HG02884 (cell line): ENCODE measurements around the gene NEUROD1.
"Not testable (repeated sequence)": the region's sequence is repeated elsewhere in the genome, so short reads cannot be mapped to it uniquely, and the experiment has no call there.

ENCODE experiments used
- ATAC-seq: cut with Tn5 transposase; IDR thresholded peaks from one replicate; pipeline ENCODE4 v1.9.1; 2021; ENCODE audit warnings: mild to moderate bottlenecking, moderate library complexity; ENCODE audit not compliant: unreplicated experiment

NEUROD1 gene

GRCh38 chr2:181680055-181680936, at the start of gene NEUROD1:
Gene NEUROD1, minus strand, starts transcription at chr2:181680517. Its CDS starts 1,657 bp downstream, at chr2:181678860.
- ATAC-seq = no peak

DNA sequence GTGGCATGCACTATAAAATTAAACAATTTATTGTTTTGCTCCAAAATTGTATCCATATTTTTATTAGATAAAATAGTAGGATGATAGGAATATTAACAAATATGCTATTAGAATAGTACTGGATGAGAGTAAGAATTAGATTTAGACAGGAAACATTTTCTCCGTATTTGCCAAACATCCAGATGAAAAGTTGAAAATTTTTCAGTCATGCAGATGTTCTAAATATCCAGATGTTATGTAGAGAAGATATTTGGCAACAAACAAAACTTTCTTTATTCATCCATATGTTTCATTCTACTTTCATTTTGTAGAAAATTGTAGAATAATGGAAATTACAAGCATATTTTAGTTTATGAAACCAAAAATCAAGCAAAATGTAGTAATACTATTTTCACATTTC, 45.2 kb upstream of the NEUROD1 start:
- ATAC-seq = no peak

DNA sequence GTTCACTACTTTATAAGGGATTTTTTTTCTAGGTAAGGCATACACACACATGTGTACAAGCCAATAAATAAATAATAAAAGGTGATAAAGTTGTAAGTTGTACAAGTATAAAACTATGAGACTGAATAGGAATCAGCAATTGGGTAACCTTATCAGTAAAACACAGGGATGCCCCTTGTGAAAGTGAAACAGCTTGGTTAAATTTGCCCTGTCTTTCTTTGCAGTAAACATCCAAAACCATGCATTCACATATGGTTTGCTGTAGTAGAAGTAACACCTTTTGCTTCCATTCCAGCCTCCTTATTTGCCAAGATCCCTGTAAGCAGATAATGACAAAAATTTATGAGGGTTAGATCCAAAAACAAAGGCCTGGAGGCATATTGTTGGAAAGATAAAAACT, 44.3 kb upstream of the NEUROD1 start:
- ATAC-seq = no peak

- ATAC-seq = no peak
Observed at GRCh38 chr2:181723731-181724130, 43.4 kb upstream of the NEUROD1 start.

DNA sequence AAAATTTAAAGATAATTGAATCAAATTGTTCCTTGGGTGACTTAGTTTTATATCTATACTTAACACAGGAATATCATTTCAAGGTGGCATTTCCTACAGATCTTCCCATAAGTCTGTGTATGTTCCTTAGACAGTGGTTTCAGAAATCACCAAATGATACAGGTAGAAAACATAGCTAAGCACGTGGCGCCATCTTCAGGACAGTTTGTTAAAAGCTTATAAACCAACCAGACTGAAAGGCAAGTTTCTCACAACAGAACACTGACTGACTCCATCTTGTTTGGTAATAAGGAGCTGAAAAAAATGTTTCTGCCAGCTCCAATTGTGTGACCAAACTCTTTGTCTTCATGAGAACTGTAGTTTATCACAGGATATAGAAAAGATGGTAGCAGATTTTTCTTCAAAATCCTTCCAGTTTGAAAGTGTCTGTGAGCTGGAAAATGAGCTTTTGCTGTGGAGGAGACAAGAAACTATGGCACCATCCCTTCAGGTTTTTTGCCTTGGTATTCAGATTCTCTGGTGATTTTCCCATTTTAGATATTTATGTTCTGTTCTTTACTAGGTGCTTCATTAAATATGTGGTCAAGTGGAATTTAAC, 34.8 kb upstream of the NEUROD1 start:
- ATAC-seq = peak; percentile 93

- ATAC-seq = not testable (repeated sequence)
Observed at GRCh38 chr2:181711051-181711450, 30.7 kb upstream of the NEUROD1 start.

DNA sequence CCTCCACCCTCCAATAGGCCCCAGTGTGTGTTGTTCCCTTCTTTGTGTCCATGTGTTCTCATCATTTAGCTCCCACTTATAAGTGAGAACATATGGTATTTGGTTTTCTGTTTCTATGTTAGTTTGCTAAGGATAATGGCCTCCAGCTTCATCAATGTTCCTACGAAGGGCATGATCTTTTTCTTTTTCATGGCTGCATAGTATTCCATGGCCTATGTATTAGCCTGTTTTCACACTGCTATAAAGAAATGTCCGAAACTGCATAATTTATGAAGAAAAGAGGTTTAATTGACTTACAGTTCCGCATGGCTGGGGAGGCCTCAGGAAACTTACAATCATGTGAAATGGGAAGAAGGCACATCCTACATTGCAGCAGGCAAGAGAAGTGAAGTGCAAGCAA, 22.2 kb upstream of the NEUROD1 start:
- not testable (repeated sequence) for ATAC-seq

DNA sequence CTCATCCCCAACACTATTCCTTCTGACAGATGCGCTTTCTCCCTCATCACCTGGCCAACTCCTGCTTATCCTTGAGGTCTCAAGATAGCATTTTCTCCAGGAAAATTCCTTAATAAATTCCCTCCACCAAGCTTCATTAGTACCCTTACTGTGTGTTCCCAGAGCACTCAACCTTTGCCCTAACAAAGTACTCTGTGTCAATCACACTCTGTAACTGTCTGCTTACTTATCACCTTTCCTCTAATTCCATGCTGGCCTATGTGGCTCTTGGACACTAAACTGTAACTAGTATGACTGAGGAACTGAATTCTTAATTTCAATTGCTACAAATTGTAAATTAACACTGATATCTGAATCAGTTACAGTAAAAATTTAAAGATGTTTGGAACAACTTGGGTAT, 17.9 kb upstream of the NEUROD1 start:
- ATAC-seq = no peak

GRCh38 chr2:181697571-181697970, 17.3 kb upstream of the NEUROD1 start:
- no peak for ATAC-seq

DNA sequence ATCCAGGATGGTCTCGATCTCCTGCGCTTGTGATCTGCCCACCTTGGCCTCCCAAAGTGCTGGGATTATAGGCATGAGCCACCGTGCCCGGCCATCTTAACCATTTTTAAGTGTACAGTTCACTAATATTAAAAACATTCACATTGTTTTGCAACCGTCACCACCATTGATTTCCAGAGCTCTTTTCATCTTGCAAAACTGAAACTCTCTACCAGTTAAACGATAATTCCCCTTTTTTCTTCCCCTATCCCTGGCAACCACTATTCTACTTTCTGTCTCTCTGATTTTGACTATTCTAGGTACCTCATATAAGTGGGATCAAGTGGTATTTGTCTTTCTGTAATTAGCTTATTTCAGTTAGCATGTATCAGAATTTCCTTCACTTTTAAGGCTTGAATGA, 16.8 kb upstream of the NEUROD1 start:
- no peak for ATAC-seq

GRCh38 chr2:181694271-181694670, 14.0 kb upstream of the NEUROD1 start:
- ATAC-seq = no peak

DNA sequence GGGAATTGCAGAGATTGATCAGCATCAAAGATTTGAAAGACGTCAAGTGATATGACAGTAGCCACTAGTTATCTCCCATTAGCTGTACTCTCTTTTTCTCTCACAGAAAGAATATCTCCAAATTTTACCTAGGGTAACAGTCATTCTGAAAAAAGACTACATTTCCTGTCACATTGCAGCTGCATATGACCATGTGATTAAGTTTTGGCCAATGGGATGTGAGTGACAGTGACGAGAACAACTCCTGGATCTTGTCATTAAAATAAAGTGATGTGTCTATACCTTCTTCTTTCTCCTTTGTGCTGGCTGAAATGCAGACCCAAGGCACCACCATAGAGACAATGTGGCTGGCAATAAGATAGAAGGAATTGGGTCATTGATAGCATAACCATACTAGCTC, 10.5 kb upstream of the NEUROD1 start:
- no peak for ATAC-seq

DNA sequence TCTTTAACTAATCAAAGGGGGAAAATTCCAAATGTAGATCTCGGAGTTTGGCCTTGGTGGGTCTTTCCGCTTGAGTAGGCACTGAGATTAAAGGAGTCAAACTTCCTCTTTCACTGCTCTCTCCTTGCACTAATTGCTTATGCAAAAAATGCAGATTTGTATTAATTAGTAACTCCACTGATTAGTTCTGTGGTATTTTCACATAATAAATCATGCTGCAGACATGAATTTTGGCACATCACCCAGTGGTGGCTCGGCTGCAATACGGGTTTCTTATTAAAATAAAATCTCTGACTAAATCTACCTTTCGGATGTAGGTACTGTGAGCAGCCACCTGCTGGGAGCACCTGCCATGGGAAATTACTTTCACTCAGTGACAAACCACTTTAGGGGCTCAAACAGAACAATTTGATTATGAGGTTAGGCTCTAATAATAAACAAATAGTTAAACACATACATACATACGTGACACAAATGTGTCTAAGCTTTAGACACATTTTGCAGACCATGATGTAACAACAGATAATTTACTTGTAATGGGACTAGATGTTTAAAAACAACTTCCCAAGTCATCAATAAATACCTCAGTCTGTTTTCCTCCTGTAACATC, 6.4 kb upstream of the NEUROD1 start:
- no peak for ATAC-seq

DNA sequence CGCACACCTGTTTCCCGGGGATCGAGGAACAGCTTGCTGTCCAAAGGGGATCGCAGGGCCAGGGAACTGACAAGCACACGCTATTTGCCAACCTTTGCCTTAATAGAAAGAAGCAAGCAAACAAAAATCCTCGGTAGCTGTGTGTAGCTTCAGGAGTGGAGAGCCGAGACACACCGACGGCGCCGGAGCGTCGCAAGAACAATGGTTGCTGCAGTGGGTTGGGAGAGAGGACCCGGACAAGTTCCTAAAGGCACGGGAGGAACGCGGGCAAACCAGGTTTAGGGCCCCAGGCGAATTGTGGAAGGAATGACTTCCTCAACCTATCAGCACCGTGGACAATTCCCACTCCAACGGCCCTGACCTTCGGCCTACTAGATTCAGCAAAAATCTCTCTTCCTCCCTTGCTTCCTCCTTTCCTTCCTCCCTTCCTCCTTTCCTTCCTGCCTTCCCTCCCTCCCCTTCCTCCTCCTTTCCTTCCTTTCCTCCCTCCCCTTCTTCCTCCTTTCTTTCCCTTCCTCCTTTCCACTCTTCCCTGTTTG, 4.9 kb upstream of the NEUROD1 start:
- ATAC-seq = no peak

DNA sequence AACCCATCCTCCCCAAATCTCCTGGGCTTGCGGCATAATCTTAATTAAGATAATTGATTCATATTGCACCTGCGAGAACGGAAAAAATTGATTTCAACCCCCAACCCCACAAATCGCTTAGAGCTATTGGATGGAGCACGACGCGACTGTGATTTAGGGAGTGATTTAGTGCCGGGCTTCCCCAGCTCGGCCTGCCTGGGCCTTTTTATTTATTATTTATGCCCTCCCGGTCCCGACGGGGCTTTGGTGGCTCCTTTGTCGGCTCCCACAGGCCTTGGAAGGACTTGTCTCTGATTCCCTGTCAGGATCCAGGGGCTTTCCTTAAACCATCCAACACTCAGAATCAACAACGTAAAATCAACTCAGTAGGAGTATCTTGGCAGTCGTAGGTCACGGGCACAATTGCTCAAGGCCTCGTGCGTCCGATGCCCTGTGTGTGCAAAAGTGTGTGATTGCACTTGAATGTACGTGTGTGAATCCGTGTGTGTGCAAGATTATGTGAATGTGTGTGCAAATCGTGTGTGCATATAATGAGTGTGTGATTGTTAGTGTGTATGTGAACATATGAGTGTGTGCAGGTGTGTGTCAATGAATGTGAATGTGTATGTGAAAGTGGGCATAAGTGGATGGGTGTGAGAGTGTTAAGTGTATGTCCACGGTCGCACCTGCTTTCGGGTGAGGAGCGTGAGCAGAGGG, 4.3 kb upstream of the NEUROD1 start:
- no peak for ATAC-seq

DNA sequence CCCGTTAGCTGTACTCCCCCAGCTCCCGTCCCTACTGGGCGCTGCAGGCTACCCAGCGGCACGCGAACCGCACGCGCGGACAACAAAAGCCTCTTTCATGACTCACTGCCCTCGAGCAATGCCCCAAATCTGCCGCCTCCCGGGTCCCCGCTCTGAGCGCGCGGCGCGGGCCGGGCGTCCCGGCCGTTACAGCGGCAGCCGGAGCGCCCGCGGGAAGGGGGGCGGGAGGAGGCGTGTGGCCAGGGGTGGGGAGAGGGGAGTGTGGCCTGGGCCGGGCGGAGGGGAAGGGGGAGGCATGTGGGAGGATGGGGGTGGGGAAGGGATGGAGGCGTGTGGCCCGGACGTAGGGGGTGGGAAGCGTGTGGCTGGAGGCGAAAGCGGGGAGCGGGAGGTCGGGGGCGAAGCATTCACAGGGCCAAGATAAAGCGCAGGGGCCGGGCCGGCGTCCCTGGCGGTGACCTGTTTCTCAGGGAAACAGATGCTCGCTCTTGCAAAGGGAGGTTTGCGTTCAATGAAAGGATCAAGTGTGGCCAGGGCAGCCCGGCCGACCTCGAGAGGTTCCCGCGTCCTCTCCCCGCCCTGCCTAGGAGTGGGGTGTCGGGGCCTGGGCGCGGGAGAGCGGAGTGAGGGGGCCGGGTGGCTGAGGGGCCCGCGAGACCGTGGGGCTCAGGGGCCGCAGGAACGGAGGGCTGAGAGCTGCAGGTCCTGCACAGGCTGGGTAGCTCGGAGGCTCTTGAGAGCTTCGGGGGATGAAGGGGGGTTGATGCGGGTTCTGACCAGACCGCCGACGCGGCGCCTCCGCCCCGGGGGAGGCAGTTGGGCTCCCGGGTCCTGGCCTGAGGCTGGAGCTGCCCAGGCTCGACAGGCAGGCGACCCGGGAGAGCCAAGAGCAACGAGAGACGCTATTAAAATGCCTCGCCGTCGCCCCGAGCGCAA, 3.5 kb upstream of the NEUROD1 start:
- ATAC-seq = no peak

DNA sequence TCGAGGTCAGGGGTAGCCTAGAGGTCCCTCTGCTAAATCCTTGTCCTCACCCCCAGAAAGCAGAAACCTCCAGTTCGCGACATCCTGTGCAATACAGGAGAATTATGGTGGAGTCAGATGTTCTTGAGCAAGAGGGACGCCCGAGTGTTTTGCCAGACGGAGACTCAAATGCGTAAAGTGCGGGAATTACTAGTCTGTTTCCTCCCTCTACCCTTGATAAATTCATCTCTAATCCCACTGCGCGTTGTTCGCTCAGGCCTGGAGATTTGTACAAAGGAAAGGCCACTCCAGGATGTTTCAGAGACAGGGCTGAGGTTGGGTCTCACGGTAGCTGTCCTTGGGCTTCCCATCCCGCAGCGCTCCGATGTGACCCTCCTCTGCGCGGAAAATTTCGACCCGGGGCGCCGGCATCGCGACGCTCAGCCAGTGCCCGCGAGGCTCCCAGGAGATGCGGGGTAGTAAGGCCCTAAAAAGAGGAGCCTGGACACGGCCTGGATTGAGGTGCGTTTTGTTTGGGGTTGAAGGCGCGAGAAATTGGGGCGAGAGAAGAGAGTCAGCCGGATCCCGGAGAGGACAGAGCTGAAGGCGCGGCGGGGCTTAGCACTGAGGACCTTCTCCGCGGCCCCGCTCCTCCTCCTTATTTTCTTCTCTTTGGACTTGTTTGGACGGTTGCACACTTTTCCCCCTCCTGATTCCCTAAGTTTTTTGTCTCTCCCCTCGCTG, 2.6 kb upstream of the NEUROD1 start:
- no peak for ATAC-seq

DNA sequence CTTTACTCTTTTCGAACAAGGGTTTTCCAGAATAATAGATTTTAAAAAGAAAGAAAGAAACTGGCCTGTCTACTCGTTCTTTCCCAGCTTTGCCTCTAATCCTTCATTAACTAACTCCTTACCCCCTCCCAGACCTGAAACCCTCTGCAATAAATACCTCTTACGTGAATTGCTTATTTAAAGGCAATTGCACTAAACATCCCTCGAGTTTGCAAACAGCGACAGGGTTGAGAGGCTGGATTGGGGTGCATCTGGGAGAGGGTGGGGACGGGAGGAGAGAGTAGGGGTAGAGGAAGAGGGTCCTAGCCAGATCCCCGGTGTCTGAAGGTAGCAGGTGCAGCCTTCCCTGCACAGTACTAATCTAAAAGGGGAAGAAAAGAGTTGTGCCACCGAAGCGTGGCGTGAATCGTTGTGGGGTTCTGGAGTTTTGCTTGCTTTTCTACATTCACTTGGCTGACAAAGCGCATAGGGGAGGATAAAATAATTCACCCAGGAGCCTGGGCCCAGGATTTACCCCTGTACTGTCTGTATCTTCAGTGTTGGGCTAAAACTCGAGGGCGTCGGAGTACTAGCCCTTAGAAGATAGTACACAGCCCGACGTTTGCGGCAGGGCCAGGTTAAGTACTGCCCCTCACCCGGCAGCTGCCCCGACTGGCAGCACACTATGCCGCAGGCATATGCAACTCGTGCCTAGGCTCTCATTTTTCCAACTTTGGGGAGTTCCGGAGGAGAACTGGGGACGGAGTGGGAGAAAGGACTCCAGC, 1.9 kb upstream of the NEUROD1 start:
- ATAC-seq = no peak
